ENCODE measurements around the gene GDPGP1.

- TF ChIP-seq TCFL5 (CRISPR knock-in tag; conservative IDR thresholded peaks at IDR 0.05) (no peak), MAFK (IDR thresholded peaks at IDR 0.05; ENCODE audit: low read length) (no peak), BHLHE40 (IDR thresholded peaks at IDR 0.05; ENCODE audit: low read length) (no peak)
- TF ChIP-seq, protein P1, sequence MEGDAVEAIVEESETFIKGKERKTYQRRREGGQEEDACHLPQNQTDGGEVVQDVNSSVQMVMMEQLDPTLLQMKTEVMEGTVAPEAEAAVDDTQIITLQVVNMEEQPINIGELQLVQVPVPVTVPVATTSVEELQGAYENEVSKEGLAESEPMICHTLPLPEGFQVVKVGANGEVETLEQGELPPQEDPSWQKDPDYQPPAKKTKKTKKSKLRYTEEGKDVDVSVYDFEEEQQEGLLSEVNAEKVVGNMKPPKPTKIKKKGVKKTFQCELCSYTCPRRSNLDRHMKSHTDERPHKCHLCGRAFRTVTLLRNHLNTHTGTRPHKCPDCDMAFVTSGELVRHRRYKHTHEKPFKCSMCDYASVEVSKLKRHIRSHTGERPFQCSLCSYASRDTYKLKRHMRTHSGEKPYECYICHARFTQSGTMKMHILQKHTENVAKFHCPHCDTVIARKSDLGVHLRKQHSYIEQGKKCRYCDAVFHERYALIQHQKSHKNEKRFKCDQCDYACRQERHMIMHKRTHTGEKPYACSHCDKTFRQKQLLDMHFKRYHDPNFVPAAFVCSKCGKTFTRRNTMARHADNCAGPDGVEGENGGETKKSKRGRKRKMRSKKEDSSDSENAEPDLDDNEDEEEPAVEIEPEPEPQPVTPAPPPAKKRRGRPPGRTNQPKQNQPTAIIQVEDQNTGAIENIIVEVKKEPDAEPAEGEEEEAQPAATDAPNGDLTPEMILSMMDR (IDR thresholded peaks at IDR 0.05 in 2 of 3, conservative IDR thresholded peaks at IDR 0.05 in 1 of 3; ENCODE audit: insufficient read depth in 2 of 3, low read depth in 1 of 3, low read length in 3 of 3) = no peak
These were observed 23.8 kb downstream of the GDPGP1 start for GRCh38 chr15:90257776-90258175.

All from K562 (cell line).